Fibroblast of lung (primary cell): Measurements from ENCODE around the gene IL20. TPM values are rescaled to one million over a fixed set of nuclear protein-coding genes. Genes with fewer than 3 reads are reported as not detected.

ENCODE experiments used
- DNase-seq, 2 donors: peaks; one replicate each; pipeline versions ENCODE4 v3.0.0 to v3.0.0-alpha.2; 2010; ENCODE audit warnings: low read depth in 2 of 2
- H2AFZ ChIP-seq: 2 replicates; pipeline ENCODE4 v1.5.1; 2012; ENCODE audit warnings: low read length, control low read depth, inconsistent platforms
- H3K27ac ChIP-seq: 2 replicates; pipeline ENCODE4 v1.5.1; 2011; ENCODE audit warnings: low read length, control low read depth; ENCODE audit not compliant: insufficient read depth
- H3K27me3 ChIP-seq: 2 replicates; pipeline ENCODE4 v1.5.1; 2011; ENCODE audit warnings: mild to moderate bottlenecking, low read length; ENCODE audit not compliant: control insufficient read depth, insufficient read depth
- H3K36me3 ChIP-seq: 2 replicates; pipeline ENCODE4 v1.5.1; 2011; ENCODE audit warnings: low read length; ENCODE audit not compliant: control insufficient read depth, insufficient read depth
- H3K4me1 ChIP-seq: 2 replicates; pipeline ENCODE4 v1.5.1; 2011; ENCODE audit warnings: low read length; ENCODE audit not compliant: control insufficient read depth, insufficient read depth; ENCODE audit errors: extremely low read depth
- H3K4me2 ChIP-seq: 2 replicates; pipeline ENCODE4 v1.5.1; 2011; ENCODE audit warnings: low read length, control low read depth; ENCODE audit not compliant: insufficient read depth; ENCODE audit errors: extremely low read depth
- H3K4me3 ChIP-seq, 4 experiments: fragments of 200-600 bp in 1 of 4; sonication (generic) in 1 of 4; replicated peaks in 1 of 4; 2 replicates each; pipeline ENCODE4 v1.5.1; 2011 to 2016; ENCODE audit warnings: low read length in 4 of 4, low read depth in 3 of 4, mild to moderate bottlenecking in 3 of 4, control low read depth in 2 of 4, inconsistent platforms in 1 of 4, mixed read lengths in 1 of 4; ENCODE audit not compliant: insufficient read depth in 1 of 4; ENCODE audit errors: control extremely low read depth in 1 of 4
- H3K79me2 ChIP-seq: 2 replicates; pipeline ENCODE4 v1.5.1; 2012; ENCODE audit warnings: mild to moderate bottlenecking, low read length, inconsistent platforms; ENCODE audit not compliant: control insufficient read depth, insufficient read depth
- H3K9ac ChIP-seq: 2 replicates; pipeline ENCODE4 v1.5.1; 2011; ENCODE audit warnings: mild to moderate bottlenecking, low read length, control low read depth; ENCODE audit not compliant: insufficient read depth
- H3K9me3 ChIP-seq: 2 replicates; pipeline ENCODE4 v1.5.1; 2012; ENCODE audit warnings: low read depth, low read length; ENCODE audit not compliant: control insufficient read depth, insufficient read depth
- H4K20me1 ChIP-seq: 2 replicates; pipeline ENCODE4 v1.5.1; 2011; ENCODE audit warnings: low read length; ENCODE audit not compliant: control insufficient read depth, insufficient read depth; ENCODE audit errors: extremely low read depth
- EZH2 ChIP-seq: IDR thresholded peaks from 2 replicates; pipeline ENCODE4 v1.5.1; 2012; ENCODE audit warnings: low read length, control low read depth, mild to moderate bottlenecking; ENCODE audit errors: missing control alignments
- polyA plus RNA-seq, 2 donors: library from polyadenylated mRNA; depleted of rRNA in 1 of 2; stranded (reverse) in 1 of 2; unstranded in 1 of 2; fragments of >200 nt; gene quantifications; 2 replicates each; pipeline ENCODE4 v1.2.1, GENCODE V29; 2011 to 2012; ENCODE audit warnings: missing spikeins in 1 of 2
- total RNA-seq: library from RNA; depleted of rRNA; stranded (reverse); fragments of >200 nt; gene quantifications from 2 replicates; pipeline ENCODE4 v1.2.1, GENCODE V29; 2014
- TF ChIP-seq, protein P1 (sequence below), 2 donors: IDR thresholded peaks in 1 of 2; conservative IDR thresholded peaks in 1 of 2; 1 replicate in 1 of 2; 2 replicates in 1 of 2; pipeline ENCODE4 v1.5.1; 2011 to 2012; ENCODE audit warnings: low read length in 2 of 2, control low read depth in 1 of 2, inconsistent platforms in 1 of 2, low read depth in 1 of 2, mild to moderate bottlenecking in 1 of 2

IL20 gene
- total and polyA plus RNA-seq, 2 donors (not counting 1 experiment from before 2014, with no cell fraction given): not detected

DNA sequence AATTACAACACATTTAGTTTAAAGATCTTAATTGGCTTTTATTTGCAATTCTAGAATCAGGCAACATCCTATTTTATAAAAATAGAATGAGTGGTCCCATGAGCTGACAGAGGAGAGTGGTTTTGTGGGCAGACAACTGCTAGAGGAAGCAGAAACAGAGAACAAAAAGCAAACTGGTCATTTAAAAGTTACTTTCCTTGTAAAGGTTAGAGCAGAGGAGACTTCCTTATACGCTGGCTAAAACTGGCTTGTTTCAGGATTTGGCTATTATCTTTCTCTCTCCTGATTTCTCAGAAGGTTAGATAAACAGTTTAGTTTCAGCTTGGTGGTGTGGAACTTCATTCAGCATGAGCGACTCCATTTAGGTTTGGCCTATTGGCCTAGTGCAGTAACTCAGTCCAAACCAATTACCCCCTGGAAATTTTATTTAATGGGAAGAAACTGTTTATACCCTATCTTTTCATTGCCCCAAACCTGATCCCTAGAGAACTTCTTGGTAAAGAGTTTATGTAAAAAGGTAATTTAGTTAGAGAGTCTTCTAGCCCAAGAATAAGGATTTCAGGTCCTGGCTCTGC is 32.2 kb upstream of the IL20 start:
- no peak for DNase-seq
- Histone ChIP-seq H2AFZ (no peak overlapping the region), H3K4me2 (no peak overlapping the region), H3K4me1 (no peaks in the 10 kb centered on the region), H3K79me2 (no peaks in the 10 kb centered on the region), H3K9me3 (no peaks in the 10 kb centered on the region), H3K27me3 (peaks cover 3% of the 10 kb centered on the region), H3K27ac (no peak overlapping the region), H3K4me3 (no peak overlapping the region), H3K9ac (no peak overlapping the region), H3K36me3 (no peaks in the 10 kb centered on the region), H4K20me1 (no peaks in the 10 kb centered on the region)
- no peak for TF ChIP-seq EZH2
- TF ChIP-seq, protein P1, sequence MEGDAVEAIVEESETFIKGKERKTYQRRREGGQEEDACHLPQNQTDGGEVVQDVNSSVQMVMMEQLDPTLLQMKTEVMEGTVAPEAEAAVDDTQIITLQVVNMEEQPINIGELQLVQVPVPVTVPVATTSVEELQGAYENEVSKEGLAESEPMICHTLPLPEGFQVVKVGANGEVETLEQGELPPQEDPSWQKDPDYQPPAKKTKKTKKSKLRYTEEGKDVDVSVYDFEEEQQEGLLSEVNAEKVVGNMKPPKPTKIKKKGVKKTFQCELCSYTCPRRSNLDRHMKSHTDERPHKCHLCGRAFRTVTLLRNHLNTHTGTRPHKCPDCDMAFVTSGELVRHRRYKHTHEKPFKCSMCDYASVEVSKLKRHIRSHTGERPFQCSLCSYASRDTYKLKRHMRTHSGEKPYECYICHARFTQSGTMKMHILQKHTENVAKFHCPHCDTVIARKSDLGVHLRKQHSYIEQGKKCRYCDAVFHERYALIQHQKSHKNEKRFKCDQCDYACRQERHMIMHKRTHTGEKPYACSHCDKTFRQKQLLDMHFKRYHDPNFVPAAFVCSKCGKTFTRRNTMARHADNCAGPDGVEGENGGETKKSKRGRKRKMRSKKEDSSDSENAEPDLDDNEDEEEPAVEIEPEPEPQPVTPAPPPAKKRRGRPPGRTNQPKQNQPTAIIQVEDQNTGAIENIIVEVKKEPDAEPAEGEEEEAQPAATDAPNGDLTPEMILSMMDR (conservative IDR thresholded peaks at IDR 0.05 in 1 of 2, IDR thresholded peaks at IDR 0.05 in 1 of 2; ENCODE audit: low read depth in 1 of 2, low read length in 2 of 2): no peak

DNA sequence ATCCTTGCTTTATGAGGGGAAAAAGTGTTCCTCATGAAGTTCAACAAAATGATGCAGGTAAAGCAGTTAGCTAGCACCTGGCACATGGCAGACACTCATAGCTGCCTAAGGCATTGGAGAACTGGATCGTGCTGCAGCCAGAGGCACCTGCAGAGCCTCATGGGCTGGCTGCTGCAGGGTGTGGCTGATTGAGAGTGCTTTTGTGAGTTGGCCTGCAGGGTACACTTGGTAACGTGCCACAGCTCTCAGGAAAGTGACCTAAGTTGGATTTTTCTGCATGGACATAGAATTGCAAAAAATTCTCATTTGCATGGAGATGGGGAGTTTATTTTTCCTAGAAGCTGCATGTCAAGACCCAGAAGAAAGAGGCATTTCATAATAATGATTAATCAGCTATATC is 31.6 kb upstream of the IL20 start:
- Histone ChIP-seq H4K20me1 (no peaks in the 10 kb centered on the region), H3K9me3 (no peaks in the 10 kb centered on the region), H3K4me2 (no peak overlapping the region), H3K9ac (no peak overlapping the region), H3K36me3 (no peaks in the 10 kb centered on the region), H3K4me1 (no peaks in the 10 kb centered on the region), H3K27ac (no peak overlapping the region), H2AFZ (no peak overlapping the region), H3K79me2 (no peaks in the 10 kb centered on the region), H3K4me3 (no peak overlapping the region), H3K27me3 (peaks cover 3% of the 10 kb centered on the region)
- DNase-seq: no peak
- TF ChIP-seq, protein P1 (conservative IDR thresholded peaks at IDR 0.05 in 1 of 2, IDR thresholded peaks at IDR 0.05 in 1 of 2; ENCODE audit: low read depth in 1 of 2, low read length in 2 of 2): no peak
- TF ChIP-seq EZH2: no peak

DNA sequence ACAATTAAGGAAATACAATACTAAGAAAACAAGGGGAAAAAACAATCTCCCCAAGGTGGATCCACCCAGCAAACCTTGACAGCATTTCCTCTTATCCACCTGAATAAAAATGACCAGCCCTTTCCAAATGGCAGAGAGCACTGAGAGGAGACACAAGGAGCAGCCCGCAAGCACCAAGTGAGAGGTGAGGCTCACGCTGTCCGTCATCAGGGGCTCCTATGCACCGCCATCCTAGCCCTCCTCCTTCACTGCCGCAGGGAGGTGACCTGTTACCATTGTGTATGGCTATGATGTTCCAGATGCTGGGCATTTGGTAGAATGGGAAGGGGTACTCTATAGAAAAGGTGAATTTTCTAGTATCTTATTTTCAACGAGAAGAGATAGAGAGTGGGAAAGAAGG is 31.2 kb upstream of the IL20 start:
- Histone ChIP-seq H3K79me2 (no peaks in the 10 kb centered on the region), H2AFZ (no peak overlapping the region), H4K20me1 (no peaks in the 10 kb centered on the region), H3K27ac (no peak overlapping the region), H3K36me3 (no peaks in the 10 kb centered on the region), H3K27me3 (peaks cover 3% of the 10 kb centered on the region), H3K9me3 (no peaks in the 10 kb centered on the region), H3K4me2 (no peak overlapping the region), H3K9ac (no peak overlapping the region), H3K4me3 (no peak overlapping the region), H3K4me1 (no peaks in the 10 kb centered on the region)
- DNase-seq: no peak
- TF ChIP-seq, protein P1 (conservative IDR thresholded peaks at IDR 0.05 in 1 of 2, IDR thresholded peaks at IDR 0.05 in 1 of 2; ENCODE audit: low read depth in 1 of 2, low read length in 2 of 2): no peak
- no peak for TF ChIP-seq EZH2
